Measurements from ENCODE around the gene CYP39A1. TPM values are rescaled to one million over a fixed set of nuclear protein-coding genes. Genes with fewer than 3 reads are reported as not detected.

The CYP39A1 gene
- total RNA-seq, 5 donors from 2014 or later (not counting 1 experiment from before 2014, with no cell fraction given), result not detected

- Histone ChIP-seq H3K27me3 (replicated peaks in 1 of 2; ENCODE audit: control insufficient read depth in 2 of 2, extremely low read depth in 1 of 2, insufficient read depth in 2 of 2, low read length in 1 of 2) (peaks cover 0 to 6% of the 10 kb centered on the region in 2 experiments), H3K4me3 (ENCODE audit: control insufficient read depth in 1 of 2, extremely low read depth in 1 of 2, low read length in 1 of 2) (no peak overlapping the region), H3K4me1 (ENCODE audit: control insufficient read depth in 1 of 2, extremely low read depth in 1 of 2, insufficient read depth in 2 of 2, low read length in 2 of 2) (no peaks in the 10 kb centered on the region), H3K27ac (ENCODE audit: low read length) (no peak overlapping the region), H3K36me3 (ENCODE audit: control insufficient read depth in 2 of 2, extremely low read depth in 1 of 2, insufficient read depth in 1 of 2, low read length in 1 of 2) (no peaks in the 10 kb centered on the region), H3K9me3 (no peaks in the 10 kb centered on the region)
- ChIA-PET POLR2A (interaction anchor here in 1 of 2 donors (0.7 kb wide), 1 partner anchor 128 kb away, joined by 4 read pairs; no protein-coding TSS in a partner anchor), CTCF (no interaction called here)
- DNase-seq, result no peak
- no peaks in the 10 kb centered on the region for H3K36me3 Mint-ChIP-seq
- H3K27ac Mint-ChIP-seq, result no peak overlapping the region
- no peak overlapping the region for H3K4me3 Mint-ChIP-seq
- H3K4me1 Mint-ChIP-seq, result no peaks in the 10 kb centered on the region
- ATAC-seq (replicated peaks in 1 of 4), result no peak
- WGBS (ENCODE audit: insufficient coverage), result no CpG with 5 or more reads among the region's 7 CpGs
- no peaks in the 10 kb centered on the region for H3K9me3 Mint-ChIP-seq
- H3K27me3 Mint-ChIP-seq, result peaks cover 6 to 9% of the 10 kb centered on the region in 2 donors
Observed at GRCh38 chr6:46505693-46506512, 146.7 kb downstream of the CYP39A1 start.

- Histone ChIP-seq H3K27me3 (replicated peaks in 1 of 2; ENCODE audit: control insufficient read depth in 2 of 2, extremely low read depth in 1 of 2, insufficient read depth in 2 of 2, low read length in 1 of 2) (peaks cover 0 to 8% of the 10 kb centered on the region in 2 experiments), H3K4me3 (ENCODE audit: control insufficient read depth in 1 of 2, extremely low read depth in 1 of 2, low read length in 1 of 2) (no peak overlapping the region), H3K36me3 (ENCODE audit: control insufficient read depth in 2 of 2, extremely low read depth in 1 of 2, insufficient read depth in 1 of 2, low read length in 1 of 2) (no peaks in the 10 kb centered on the region), H3K4me1 (ENCODE audit: control insufficient read depth in 1 of 2, extremely low read depth in 1 of 2, insufficient read depth in 2 of 2, low read length in 2 of 2) (no peaks in the 10 kb centered on the region), H3K27ac (ENCODE audit: low read length) (no peak overlapping the region), H3K9me3 (no peaks in the 10 kb centered on the region)
- H3K27ac Mint-ChIP-seq, result no peak overlapping the region
- CTCF ChIA-PET, result no interaction called here
- no peak overlapping the region for H3K4me3 Mint-ChIP-seq
- DNase-seq, result no peak
- no peaks in the 10 kb centered on the region for H3K4me1 Mint-ChIP-seq
- no peak for ATAC-seq (replicated peaks in 1 of 4)
- H3K27me3 Mint-ChIP-seq, result peaks cover 15 to 17% of the 10 kb centered on the region in 2 donors
- POLR2A ChIA-PET, result no interaction called here
- H3K36me3 Mint-ChIP-seq, result no peaks in the 10 kb centered on the region
- no peaks in the 10 kb centered on the region for H3K9me3 Mint-ChIP-seq
Observed at GRCh38 chr6:46504242-46504641, 148.4 kb downstream of the CYP39A1 start.

- DNase-seq, result no peak
- Mint-ChIP-seq H3K27ac (no peak overlapping the region), H3K9me3 (no peaks in the 10 kb centered on the region), H3K36me3 (no peaks in the 10 kb centered on the region), H3K4me1 (no peaks in the 10 kb centered on the region), H3K4me3 (no peak overlapping the region), H3K27me3 (peaks cover 19 to 21% of the 10 kb centered on the region in 2 donors)
- no peaks in the 10 kb centered on the region for H3K9me3 ChIP-seq
- H3K4me1 ChIP-seq (ENCODE audit: control insufficient read depth in 1 of 2, extremely low read depth in 1 of 2, insufficient read depth in 2 of 2, low read length in 2 of 2), result no peaks in the 10 kb centered on the region
- ATAC-seq (replicated peaks in 1 of 4), result no peak
- ChIA-PET POLR2A (no interaction called here), CTCF (interaction anchor here in 1 of 2 donors (0.6 kb wide), 1 partner anchor 55 kb away, joined by 3 read pairs; no protein-coding TSS in a partner anchor)
- no peaks in the 10 kb centered on the region for H3K36me3 ChIP-seq (ENCODE audit: control insufficient read depth in 2 of 2, extremely low read depth in 1 of 2, insufficient read depth in 1 of 2, low read length in 1 of 2)
- no peak overlapping the region for H3K27ac ChIP-seq (ENCODE audit: low read length)
- no peak overlapping the region for H3K4me3 ChIP-seq (ENCODE audit: control insufficient read depth in 1 of 2, extremely low read depth in 1 of 2, low read length in 1 of 2)
- H3K27me3 ChIP-seq (replicated peaks in 1 of 2; ENCODE audit: control insufficient read depth in 2 of 2, extremely low read depth in 1 of 2, insufficient read depth in 2 of 2, low read length in 1 of 2), result peaks cover 0 to 10% of the 10 kb centered on the region in 2 experiments
- no CpG with 5 or more reads among the region's 2 CpGs for WGBS (ENCODE audit: insufficient coverage)
Observed at GRCh38 chr6:46502486-46503119, 150.0 kb downstream of the CYP39A1 start.

- Histone ChIP-seq H3K27ac (ENCODE audit: low read length) (no peak overlapping the region), H3K36me3 (ENCODE audit: control insufficient read depth in 2 of 2, extremely low read depth in 1 of 2, insufficient read depth in 1 of 2, low read length in 1 of 2) (no peaks in the 10 kb centered on the region)
Observed at GRCh38 chr6:46501136-46502089, 151.2 kb downstream of the CYP39A1 start.

GRCh38 chr6:46500382-46500781 lies 152.2 kb downstream of the CYP39A1 start:
- H3K4me3 Mint-ChIP-seq, result no peak overlapping the region
- no peaks in the 10 kb centered on the region for H3K4me1 Mint-ChIP-seq
- no peak overlapping the region for H3K27ac Mint-ChIP-seq
- Histone ChIP-seq H3K9me3 (no peaks in the 10 kb centered on the region), H3K27me3 (replicated peaks in 1 of 2; ENCODE audit: control insufficient read depth in 2 of 2, extremely low read depth in 1 of 2, insufficient read depth in 2 of 2, low read length in 1 of 2) (peaks cover 0 to 17% of the 10 kb centered on the region in 2 experiments), H3K4me3 (ENCODE audit: control insufficient read depth in 1 of 2, extremely low read depth in 1 of 2, low read length in 1 of 2) (no peak overlapping the region), H3K36me3 (ENCODE audit: control insufficient read depth in 2 of 2, extremely low read depth in 1 of 2, insufficient read depth in 1 of 2, low read length in 1 of 2) (no peaks in the 10 kb centered on the region), H3K4me1 (ENCODE audit: control insufficient read depth in 1 of 2, extremely low read depth in 1 of 2, insufficient read depth in 2 of 2, low read length in 2 of 2) (no peaks in the 10 kb centered on the region), H3K27ac (ENCODE audit: low read length) (no peak overlapping the region)
- ChIA-PET CTCF (no interaction called here), POLR2A (no interaction called here)
- no peaks in the 10 kb centered on the region for H3K36me3 Mint-ChIP-seq
- H3K27me3 Mint-ChIP-seq, result peaks cover 33% of the 10 kb centered on the region in 2 donors
- DNase-seq (no peak), ATAC-seq (replicated peaks in 1 of 4) (no peak)
- no peaks in the 10 kb centered on the region for H3K9me3 Mint-ChIP-seq

More at GRCh38 chr6:46501136-46502089, 151.2 kb downstream of the CYP39A1 start:
- Histone ChIP-seq H3K4me1 (ENCODE audit: control insufficient read depth in 1 of 2, extremely low read depth in 1 of 2, insufficient read depth in 2 of 2, low read length in 2 of 2) (no peaks in the 10 kb centered on the region), H3K27me3 (replicated peaks in 1 of 2; ENCODE audit: control insufficient read depth in 2 of 2, extremely low read depth in 1 of 2, insufficient read depth in 2 of 2, low read length in 1 of 2) (peaks cover 0 to 14% of the 10 kb centered on the region in 2 experiments), H3K9me3 (no peaks in the 10 kb centered on the region), H3K4me3 (ENCODE audit: control insufficient read depth in 1 of 2, extremely low read depth in 1 of 2, low read length in 1 of 2) (no peak overlapping the region)
- no peaks in the 10 kb centered on the region for H3K4me1 Mint-ChIP-seq
- 82% methylated on average over 2 of the region's 8 CpGs for WGBS (ENCODE audit: insufficient coverage)
- no peaks in the 10 kb centered on the region for H3K9me3 Mint-ChIP-seq
- ChIA-PET POLR2A (no interaction called here), CTCF (no interaction called here)
- H3K27me3 Mint-ChIP-seq, result peaks cover 28 to 29% of the 10 kb centered on the region in 2 donors
- ATAC-seq (replicated peaks in 1 of 4) (no peak), DNase-seq (no peak)
- H3K36me3 Mint-ChIP-seq, result no peaks in the 10 kb centered on the region
- no peak overlapping the region for H3K27ac Mint-ChIP-seq
- no peak overlapping the region for H3K4me3 Mint-ChIP-seq

Data from T-cell (primary cell).